ENCODE measurements around the gene IRF2. TPM values are rescaled to one million over a fixed set of nuclear protein-coding genes. Genes with fewer than 3 reads are reported as not detected.
A peak's percentile ranks its signal among the peaks of the same experiment; 100 is the strongest.

The IRF2 gene
- total RNA-seq, 1 donor from 2014 or later = 27.6 TPM

DNA sequence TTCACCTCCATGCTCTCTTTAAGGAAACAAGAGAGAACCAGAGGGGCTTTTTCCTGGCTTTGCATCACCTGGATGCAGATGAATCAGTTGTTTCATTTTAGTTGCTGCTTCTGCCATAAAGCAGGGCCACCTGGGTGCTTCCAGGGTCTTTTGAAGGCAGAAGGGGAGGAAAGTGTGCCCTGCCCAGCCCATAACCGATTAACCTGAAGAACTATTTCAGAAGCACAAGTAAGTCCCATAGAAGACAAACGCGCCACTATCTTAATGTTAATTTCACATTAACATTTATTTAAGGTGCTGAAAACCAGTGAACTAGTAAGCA, 32.1 kb downstream of the IRF2 start:
- Mint-ChIP-seq H3K4me1 (ENCODE audit: unreplicated experiment) (peaks cover 86% of the 10 kb centered on the region), H3K4me3 (ENCODE audit: unreplicated experiment) (peak overlapping the region; percentile 74), H3K27me3 (ENCODE audit: unreplicated experiment) (peaks cover 16% of the 10 kb centered on the region), H3K9me3 (ENCODE audit: unreplicated experiment) (no peaks in the 10 kb centered on the region), H3K27ac (ENCODE audit: unreplicated experiment) (peak overlapping the region; percentile 98), H3K36me3 (ENCODE audit: low read depth, unreplicated experiment) (peaks cover 5% of the 10 kb centered on the region)
- DNase-seq (ENCODE audit: low spot score) = no peak
- TF ChIP-seq, protein P1, sequence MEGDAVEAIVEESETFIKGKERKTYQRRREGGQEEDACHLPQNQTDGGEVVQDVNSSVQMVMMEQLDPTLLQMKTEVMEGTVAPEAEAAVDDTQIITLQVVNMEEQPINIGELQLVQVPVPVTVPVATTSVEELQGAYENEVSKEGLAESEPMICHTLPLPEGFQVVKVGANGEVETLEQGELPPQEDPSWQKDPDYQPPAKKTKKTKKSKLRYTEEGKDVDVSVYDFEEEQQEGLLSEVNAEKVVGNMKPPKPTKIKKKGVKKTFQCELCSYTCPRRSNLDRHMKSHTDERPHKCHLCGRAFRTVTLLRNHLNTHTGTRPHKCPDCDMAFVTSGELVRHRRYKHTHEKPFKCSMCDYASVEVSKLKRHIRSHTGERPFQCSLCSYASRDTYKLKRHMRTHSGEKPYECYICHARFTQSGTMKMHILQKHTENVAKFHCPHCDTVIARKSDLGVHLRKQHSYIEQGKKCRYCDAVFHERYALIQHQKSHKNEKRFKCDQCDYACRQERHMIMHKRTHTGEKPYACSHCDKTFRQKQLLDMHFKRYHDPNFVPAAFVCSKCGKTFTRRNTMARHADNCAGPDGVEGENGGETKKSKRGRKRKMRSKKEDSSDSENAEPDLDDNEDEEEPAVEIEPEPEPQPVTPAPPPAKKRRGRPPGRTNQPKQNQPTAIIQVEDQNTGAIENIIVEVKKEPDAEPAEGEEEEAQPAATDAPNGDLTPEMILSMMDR (IDR thresholded peaks at IDR 0.05; ENCODE audit: unreplicated experiment) = no peak

DNA sequence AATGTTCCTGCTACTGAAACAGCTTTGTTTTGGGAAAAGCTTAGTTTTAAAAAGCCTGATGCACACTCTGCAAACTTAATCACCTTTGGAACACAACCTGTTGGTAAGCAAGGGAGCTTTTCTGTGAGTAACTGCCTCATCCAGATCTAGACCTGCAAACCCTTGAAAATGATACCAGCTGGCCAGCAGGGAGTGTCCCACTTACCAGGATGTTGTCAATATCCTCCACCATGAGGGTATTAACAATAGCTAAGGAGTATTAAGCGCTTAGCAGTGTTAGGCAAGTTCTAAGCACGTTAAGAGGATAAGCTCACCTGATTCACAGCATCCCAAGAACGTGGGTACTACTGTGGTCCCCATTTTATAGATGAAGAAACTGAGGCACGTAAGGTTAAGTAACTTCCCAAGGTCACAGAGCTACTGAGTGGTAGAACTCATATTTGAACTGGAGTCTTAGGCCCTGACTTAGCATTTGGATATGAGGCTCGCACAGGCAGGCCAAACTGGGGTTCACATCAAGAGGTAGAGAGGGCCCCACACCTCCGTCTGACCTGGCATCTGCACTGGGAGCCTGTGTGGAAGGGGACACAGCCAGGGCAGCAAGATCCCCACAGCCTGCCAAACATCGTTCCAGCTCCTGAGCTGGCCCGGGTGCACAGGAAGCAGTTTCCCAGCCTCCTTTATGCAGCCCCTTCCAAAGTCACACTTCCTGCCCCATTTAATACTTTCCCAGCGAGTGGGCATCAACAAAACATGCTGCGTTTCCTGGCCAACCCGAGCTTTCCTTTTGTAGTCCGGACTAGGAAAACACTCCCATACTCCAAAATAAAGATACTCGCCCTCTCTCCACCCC, 32.7 kb downstream of the IRF2 start:
- peaks cover 15% of the 10 kb centered on the region for H3K27me3 Mint-ChIP-seq (ENCODE audit: unreplicated experiment)
- TF ChIP-seq, protein P1 (IDR thresholded peaks at IDR 0.05; ENCODE audit: unreplicated experiment) = no peak
- peak overlapping the region; percentile 98 for H3K27ac Mint-ChIP-seq (ENCODE audit: unreplicated experiment)
- DNase-seq (ENCODE audit: low spot score) = peak; percentile 28
- peaks cover 5% of the 10 kb centered on the region for H3K36me3 Mint-ChIP-seq (ENCODE audit: low read depth, unreplicated experiment)
- peak overlapping the region; percentile 74 for H3K4me3 Mint-ChIP-seq (ENCODE audit: unreplicated experiment)
- no peaks in the 10 kb centered on the region for H3K9me3 Mint-ChIP-seq (ENCODE audit: unreplicated experiment)
- peaks cover 82% of the 10 kb centered on the region for H3K4me1 Mint-ChIP-seq (ENCODE audit: unreplicated experiment)

GRCh38 chr4:184440595-184441358, 33.6 kb downstream of the IRF2 start:
- Mint-ChIP-seq H3K4me3 (ENCODE audit: unreplicated experiment) (no peak overlapping the region), H3K36me3 (ENCODE audit: low read depth, unreplicated experiment) (peaks cover 8% of the 10 kb centered on the region), H3K4me1 (ENCODE audit: unreplicated experiment) (peaks cover 73% of the 10 kb centered on the region), H3K27me3 (ENCODE audit: unreplicated experiment) (peaks cover 16% of the 10 kb centered on the region), H3K27ac (ENCODE audit: unreplicated experiment) (peak overlapping the region; percentile 0), H3K9me3 (ENCODE audit: unreplicated experiment) (no peaks in the 10 kb centered on the region)
- TF ChIP-seq, protein P1 (IDR thresholded peaks at IDR 0.05; ENCODE audit: unreplicated experiment) = no peak
- no peak for DNase-seq (ENCODE audit: low spot score)

- DNase-seq (ENCODE audit: low spot score) = no peak
- peaks cover 67% of the 10 kb centered on the region for H3K4me1 Mint-ChIP-seq (ENCODE audit: unreplicated experiment)
Measured at GRCh38 chr4:184439856-184440594, 34.3 kb downstream of the IRF2 start.

More at GRCh38 chr4:184439856-184440594, 34.3 kb downstream of the IRF2 start:
- TF ChIP-seq, protein P1 (IDR thresholded peaks at IDR 0.05; ENCODE audit: unreplicated experiment) = no peak
- Mint-ChIP-seq H3K9me3 (ENCODE audit: unreplicated experiment) (no peaks in the 10 kb centered on the region), H3K27me3 (ENCODE audit: unreplicated experiment) (peaks cover 14% of the 10 kb centered on the region), H3K4me3 (ENCODE audit: unreplicated experiment) (no peak overlapping the region), H3K36me3 (ENCODE audit: low read depth, unreplicated experiment) (peaks cover 8% of the 10 kb centered on the region), H3K27ac (ENCODE audit: unreplicated experiment) (no peak overlapping the region)
